ENCODE data around the gene ZNRF3.

ZNRF3 gene

GRCh38 chr22:28969401-28970168, 86.2 kb downstream of the ZNRF3 start:
- Histone ChIP-seq H3K9ac (ENCODE audit: low read depth, low read length, poor library complexity) (no peak overlapping the region), H3K4me3 (ENCODE audit: low read length in 2 of 2) (no peak overlapping the region), H2BK5ac (ENCODE audit: low read length) (no peak overlapping the region), H3K9me3 (replicated peaks in 1 of 2; ENCODE audit: control insufficient read depth in 2 of 2, insufficient read depth in 1 of 2, low read depth in 1 of 2, low read length in 2 of 2) (peaks cover 0 to 9% of the 10 kb centered on the region in 2 donors), H3K23ac (ENCODE audit: low read depth, low read length, poor library complexity) (no peak overlapping the region), H3K14ac (ENCODE audit: low read length) (no peak overlapping the region), H2AK5ac (ENCODE audit: low read depth, low read length) (no peak overlapping the region), H3K18ac (ENCODE audit: low read length) (no peak overlapping the region), H2BK12ac (ENCODE audit: low read length) (no peak overlapping the region), H2BK15ac (ENCODE audit: low read length) (no peak overlapping the region), H3K36me3 (replicated peaks in 1 of 2; ENCODE audit: control insufficient read depth in 2 of 2, insufficient read depth in 2 of 2, low read length in 2 of 2) (peaks cover 0 to 26% of the 10 kb centered on the region in 2 donors), H3K4ac (ENCODE audit: low read length) (no peak overlapping the region), H3K4me1 (ENCODE audit: control insufficient read depth in 2 of 2, insufficient read depth in 1 of 2, low read depth in 1 of 2, low read length in 2 of 2) (peaks cover 9 to 12% of the 10 kb centered on the region in 2 donors), H4K91ac (ENCODE audit: low read depth, low read length, poor library complexity) (no peak overlapping the region), H3K27me3 (ENCODE audit: control insufficient read depth in 3 of 3, insufficient read depth in 3 of 3, low read depth in 1 of 3, low read length in 3 of 3) (no peaks in the 10 kb centered on the region), H3K27ac (replicated peaks; ENCODE audit: low read length) (no peak overlapping the region), H3K79me1 (ENCODE audit: low read depth, low read length) (no peaks in the 10 kb centered on the region), H4K8ac (ENCODE audit: low read depth, low read length) (no peak overlapping the region), H3K4me2 (ENCODE audit: insufficient read depth, low read length, poor library complexity, severe bottlenecking) (no peak overlapping the region), H2BK120ac (ENCODE audit: low read depth, low read length) (no peak overlapping the region), H2AFZ (ENCODE audit: low read length) (no peak overlapping the region)
- no CpG with 5 or more reads among the region's 2 CpGs for WGBS, 2 donors (ENCODE audit: extremely low coverage in 2 of 2, insufficient read length in 2 of 2, insufficient replicate concordance in 1 of 2)
- no peak for DNase-seq (ENCODE audit: low spot score)

GRCh38 chr22:28973352-28973751, 90.0 kb downstream of the ZNRF3 start:
- H3K4me1 ChIP-seq (ENCODE audit: control insufficient read depth in 2 of 2, insufficient read depth in 1 of 2, low read depth in 1 of 2, low read length in 2 of 2), result peaks cover 15 to 27% of the 10 kb centered on the region in 2 donors
- no peak for DNase-seq (ENCODE audit: low spot score)
- WGBS, 2 donors (ENCODE audit: extremely low coverage in 2 of 2, insufficient read length in 2 of 2, insufficient replicate concordance in 1 of 2), result no CpG with 5 or more reads among the region's 3 CpGs

GRCh38 chr22:28977060-28977459, 93.7 kb downstream of the ZNRF3 start:
- no peak overlapping the region for H2BK120ac ChIP-seq (ENCODE audit: low read depth, low read length)
- DNase-seq (ENCODE audit: low spot score), result no peak
- no peak overlapping the region for H3K9ac ChIP-seq (ENCODE audit: low read depth, low read length, poor library complexity)
- H4K8ac ChIP-seq (ENCODE audit: low read depth, low read length), result no peak overlapping the region
- no peaks in the 10 kb centered on the region for H3K27me3 ChIP-seq (ENCODE audit: control insufficient read depth in 3 of 3, insufficient read depth in 3 of 3, low read depth in 1 of 3, low read length in 3 of 3)
- no peak overlapping the region for H3K23ac ChIP-seq (ENCODE audit: low read depth, low read length, poor library complexity)
- H2AK5ac ChIP-seq (ENCODE audit: low read depth, low read length), result no peak overlapping the region
- no peak overlapping the region for H3K4me3 ChIP-seq (ENCODE audit: low read length in 2 of 2)
- no peak overlapping the region for H2BK12ac ChIP-seq (ENCODE audit: low read length)
- no peak overlapping the region for H4K91ac ChIP-seq (ENCODE audit: low read depth, low read length, poor library complexity)
- no CpG with 5 or more reads among the region's 4 CpGs for WGBS, 2 donors (ENCODE audit: extremely low coverage in 2 of 2, insufficient read length in 2 of 2, insufficient replicate concordance in 1 of 2)
- H2AFZ ChIP-seq (ENCODE audit: low read length), result no peak overlapping the region
- peaks cover 0 to 15% of the 10 kb centered on the region in 2 donors for H3K36me3 ChIP-seq (replicated peaks in 1 of 2; ENCODE audit: control insufficient read depth in 2 of 2, insufficient read depth in 2 of 2, low read length in 2 of 2)
- no peak overlapping the region for H2BK5ac ChIP-seq (ENCODE audit: low read length)
- no peak overlapping the region for H3K4ac ChIP-seq (ENCODE audit: low read length)
- no peak overlapping the region for H3K18ac ChIP-seq (ENCODE audit: low read length)
- H3K9me3 ChIP-seq (replicated peaks in 1 of 2; ENCODE audit: control insufficient read depth in 2 of 2, insufficient read depth in 1 of 2, low read depth in 1 of 2, low read length in 2 of 2), result no peaks in the 10 kb centered on the region
- no peak overlapping the region for H3K14ac ChIP-seq (ENCODE audit: low read length)
- no peak overlapping the region for H2BK15ac ChIP-seq (ENCODE audit: low read length)
- peaks cover 10 to 33% of the 10 kb centered on the region in 2 donors for H3K4me1 ChIP-seq (ENCODE audit: control insufficient read depth in 2 of 2, insufficient read depth in 1 of 2, low read depth in 1 of 2, low read length in 2 of 2)
- H3K27ac ChIP-seq (replicated peaks; ENCODE audit: low read length), result no peak overlapping the region
- H3K79me1 ChIP-seq (ENCODE audit: low read depth, low read length), result peaks cover 4% of the 10 kb centered on the region
- H3K4me2 ChIP-seq (ENCODE audit: insufficient read depth, low read length, poor library complexity, severe bottlenecking), result no peak overlapping the region

More at GRCh38 chr22:28973352-28973751, 90.0 kb downstream of the ZNRF3 start:
- no peaks in the 10 kb centered on the region for H3K27me3 ChIP-seq (ENCODE audit: control insufficient read depth in 3 of 3, insufficient read depth in 3 of 3, low read depth in 1 of 3, low read length in 3 of 3)
- H3K9me3 ChIP-seq (replicated peaks in 1 of 2; ENCODE audit: control insufficient read depth in 2 of 2, insufficient read depth in 1 of 2, low read depth in 1 of 2, low read length in 2 of 2), result no peaks in the 10 kb centered on the region
- no peak overlapping the region for H3K4ac ChIP-seq (ENCODE audit: low read length)
- H4K8ac ChIP-seq (ENCODE audit: low read depth, low read length), result no peak overlapping the region
- H2BK5ac ChIP-seq (ENCODE audit: low read length), result no peak overlapping the region
- no peak overlapping the region for H3K18ac ChIP-seq (ENCODE audit: low read length)
- no peak overlapping the region for H2BK15ac ChIP-seq (ENCODE audit: low read length)
- no peak overlapping the region for H3K27ac ChIP-seq (replicated peaks; ENCODE audit: low read length)
- no peak overlapping the region for H3K4me3 ChIP-seq (ENCODE audit: low read length in 2 of 2)
- no peak overlapping the region for H2AK5ac ChIP-seq (ENCODE audit: low read depth, low read length)
- no peaks in the 10 kb centered on the region for H3K79me1 ChIP-seq (ENCODE audit: low read depth, low read length)
- no peak overlapping the region for H2BK120ac ChIP-seq (ENCODE audit: low read depth, low read length)
- no peak overlapping the region for H3K9ac ChIP-seq (ENCODE audit: low read depth, low read length, poor library complexity)
- no peak overlapping the region for H3K4me2 ChIP-seq (ENCODE audit: insufficient read depth, low read length, poor library complexity, severe bottlenecking)
- H3K14ac ChIP-seq (ENCODE audit: low read length), result no peak overlapping the region
- H3K36me3 ChIP-seq (replicated peaks in 1 of 2; ENCODE audit: control insufficient read depth in 2 of 2, insufficient read depth in 2 of 2, low read length in 2 of 2), result peaks cover 0 to 21% of the 10 kb centered on the region in 2 donors
- no peak overlapping the region for H2AFZ ChIP-seq (ENCODE audit: low read length)
- H3K23ac ChIP-seq (ENCODE audit: low read depth, low read length, poor library complexity), result no peak overlapping the region
- no peak overlapping the region for H4K91ac ChIP-seq (ENCODE audit: low read depth, low read length, poor library complexity)
- H2BK12ac ChIP-seq (ENCODE audit: low read length), result no peak overlapping the region

- no peak overlapping the region for H2BK15ac ChIP-seq (ENCODE audit: low read length)
- no peak overlapping the region for H2AK5ac ChIP-seq (ENCODE audit: low read depth, low read length)
- H2BK12ac ChIP-seq (ENCODE audit: low read length), result no peak overlapping the region
- H2AFZ ChIP-seq (ENCODE audit: low read length), result no peak overlapping the region
- no CpG with 5 or more reads among the region's 5 CpGs for WGBS, 2 donors (ENCODE audit: extremely low coverage in 2 of 2, insufficient read length in 2 of 2, insufficient replicate concordance in 1 of 2)
- peaks cover 4% of the 10 kb centered on the region for H3K79me1 ChIP-seq (ENCODE audit: low read depth, low read length)
- H3K18ac ChIP-seq (ENCODE audit: low read length), result no peak overlapping the region
- no peak overlapping the region for H3K23ac ChIP-seq (ENCODE audit: low read depth, low read length, poor library complexity)
- peaks cover 0 to 15% of the 10 kb centered on the region in 2 donors for H3K36me3 ChIP-seq (replicated peaks in 1 of 2; ENCODE audit: control insufficient read depth in 2 of 2, insufficient read depth in 2 of 2, low read length in 2 of 2)
- no peak overlapping the region for H3K4me3 ChIP-seq (ENCODE audit: low read length in 2 of 2)
- H3K14ac ChIP-seq (ENCODE audit: low read length), result no peak overlapping the region
- no peak overlapping the region for H2BK120ac ChIP-seq (ENCODE audit: low read depth, low read length)
- no peak overlapping the region for H3K4me2 ChIP-seq (ENCODE audit: insufficient read depth, low read length, poor library complexity, severe bottlenecking)
- no peak overlapping the region for H4K8ac ChIP-seq (ENCODE audit: low read depth, low read length)
- H3K9ac ChIP-seq (ENCODE audit: low read depth, low read length, poor library complexity), result no peak overlapping the region
- no peak overlapping the region for H4K91ac ChIP-seq (ENCODE audit: low read depth, low read length, poor library complexity)
- no peaks in the 10 kb centered on the region for H3K27me3 ChIP-seq (ENCODE audit: control insufficient read depth in 3 of 3, insufficient read depth in 3 of 3, low read depth in 1 of 3, low read length in 3 of 3)
- DNase-seq (ENCODE audit: low spot score), result no peak
- no peak overlapping the region for H3K4ac ChIP-seq (ENCODE audit: low read length)
- H3K9me3 ChIP-seq (replicated peaks in 1 of 2; ENCODE audit: control insufficient read depth in 2 of 2, insufficient read depth in 1 of 2, low read depth in 1 of 2, low read length in 2 of 2), result no peaks in the 10 kb centered on the region
- H3K4me1 ChIP-seq (ENCODE audit: control insufficient read depth in 2 of 2, insufficient read depth in 1 of 2, low read depth in 1 of 2, low read length in 2 of 2), result peaks cover 10 to 33% of the 10 kb centered on the region in 2 donors
- H3K27ac ChIP-seq (replicated peaks; ENCODE audit: low read length), result no peak overlapping the region
- no peak overlapping the region for H2BK5ac ChIP-seq (ENCODE audit: low read length)
Measured at GRCh38 chr22:28977481-28977971, 94.2 kb downstream of the ZNRF3 start.
